Motor neuron (in vitro differentiated cells): ENCODE measurements around the gene BCL2L11. TPM values are rescaled to one million over a fixed set of nuclear protein-coding genes. Genes with fewer than 3 reads are reported as not detected.

Experiments used
- ATAC-seq, 8 experiments: fragments of 200-7000 bp; cut with Tn5 transposase; replicated peaks in 6 of 8; 2 replicates each; pipeline ENCODE4 v1.8.0; 2021; ENCODE audit warnings: mild to moderate bottlenecking in 8 of 8, moderate library complexity in 8 of 8
- H3K27ac ChIP-seq, 2 donors: fragments of 250-450 bp; sonication (Bioruptor Pico); 2 replicates each; pipeline ENCODE4 v1.9.0; 2021; ENCODE audit warnings: antibody characterized with exemption in 2 of 2, mild to moderate bottlenecking in 2 of 2, moderate library complexity in 1 of 2
- H3K4me1 ChIP-seq, 2 donors: fragments of 250-450 bp; sonication (Bioruptor Pico); replicated peaks in 1 of 2; 2 replicates each; pipeline ENCODE4 v1.6.1; 2021; ENCODE audit warnings: antibody characterized with exemption in 2 of 2, mild to moderate bottlenecking in 2 of 2, moderate library complexity in 1 of 2
- H3K4me3 ChIP-seq, 5 donors: fragments of 250-450 bp; sonication (Bioruptor Pico); 2 replicates each; pipeline ENCODE4 v1.9.0; 2021; ENCODE audit warnings: antibody characterized with exemption in 5 of 5, mild to moderate bottlenecking in 5 of 5, moderate library complexity in 4 of 5
- WGBS, 10 experiments: fragments of 450-650 bp; shearing (Covaris generic); methylation state at CpG; one replicate each; pipeline ENCODE4 v1.0.0; 2022; 5-methylcytosine and 5-hydroxymethylcytosine counted together
- in situ Hi-C, 9 experiments: fragments of 400-800 bp; cut with MboI; loops; one replicate each; pipeline ENCODE4 v1.15.0; 2021; ENCODE audit warnings: low sequenced_read_pairs in 9 of 9, low pct_unique_long_range_greater_than_20kb in 2 of 9; ENCODE audit not compliant: unreplicated experiment in 9 of 9
- total RNA-seq, 8 experiments: library from RNA; unstranded; fragments of 300-600 nt; gene quantifications; 2 replicates each; pipeline versions ENCODE4 v1.2.3 to v1.2.4, GENCODE V29; 2022

BCL2L11 gene
- total RNA-seq, 8 experiments from 2014 or later: 2.4 to 13.1 (median 7.3) TPM

DNA sequence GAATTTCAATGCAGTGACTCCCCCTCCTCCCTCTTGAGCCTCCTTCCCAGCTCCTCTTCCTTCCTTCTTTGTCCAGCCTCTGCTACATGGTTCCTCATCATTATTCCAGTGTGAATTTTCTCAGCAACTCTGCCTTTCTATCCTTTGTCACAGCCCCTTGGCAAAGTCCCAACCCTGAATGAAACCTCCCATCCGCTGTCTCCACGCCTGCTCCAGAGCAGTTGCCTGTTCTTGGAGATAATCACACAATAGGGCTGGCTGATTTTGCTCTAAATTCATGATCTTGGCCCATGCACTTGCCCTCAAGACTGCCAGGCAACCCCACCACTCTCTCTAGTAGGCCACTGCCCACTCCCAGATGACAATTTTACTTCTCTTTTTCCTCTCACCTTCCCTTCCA, 61.4 kb downstream of the BCL2L11 start:
- 67 to 100% (median 90%) methylated on average over 1 to 2 of the region's 2 CpGs; no CpG with 5 or more reads in 4 of the 10 experiments for WGBS, 10 experiments
- ATAC-seq: peak in 2 of 8 experiments; percentile 45 to 46
- Histone ChIP-seq H3K27ac (no peak overlapping the region), H3K4me3 (no peak overlapping the region), H3K4me1 (no peaks in the 10 kb centered on the region)
- in situ Hi-C loops: no loop called here

DNA sequence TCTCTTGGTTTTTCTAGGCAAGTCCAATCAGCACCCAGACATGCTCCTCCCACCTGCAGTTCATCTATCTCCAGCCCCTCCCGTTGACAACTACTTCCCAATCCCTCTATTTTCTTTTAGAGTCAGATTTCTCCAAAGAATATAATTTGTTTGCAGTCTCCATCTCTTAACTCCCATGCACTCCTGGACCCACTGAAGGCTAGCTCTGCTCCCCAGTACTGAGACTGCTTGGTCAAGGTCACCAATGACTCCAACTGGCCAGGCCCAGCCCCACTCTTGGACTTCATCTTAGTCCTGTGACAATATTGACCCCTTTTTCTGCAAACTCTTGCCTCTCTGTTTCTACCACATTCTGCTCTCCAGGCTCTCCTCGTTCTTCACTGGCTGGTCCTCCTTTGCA, 62.0 kb downstream of the BCL2L11 start:
- H3K27ac ChIP-seq: no peak overlapping the region
- in situ Hi-C loops: no loop called here
- no peaks in the 10 kb centered on the region for H3K4me1 ChIP-seq
- WGBS, 10 experiments: 18 to 88% (median 50%) methylated on average over 1 to 2 of the region's 2 CpGs; no CpG with 5 or more reads in 2 of the 10 experiments
- no peak overlapping the region for H3K4me3 ChIP-seq
- no peak for ATAC-seq

DNA sequence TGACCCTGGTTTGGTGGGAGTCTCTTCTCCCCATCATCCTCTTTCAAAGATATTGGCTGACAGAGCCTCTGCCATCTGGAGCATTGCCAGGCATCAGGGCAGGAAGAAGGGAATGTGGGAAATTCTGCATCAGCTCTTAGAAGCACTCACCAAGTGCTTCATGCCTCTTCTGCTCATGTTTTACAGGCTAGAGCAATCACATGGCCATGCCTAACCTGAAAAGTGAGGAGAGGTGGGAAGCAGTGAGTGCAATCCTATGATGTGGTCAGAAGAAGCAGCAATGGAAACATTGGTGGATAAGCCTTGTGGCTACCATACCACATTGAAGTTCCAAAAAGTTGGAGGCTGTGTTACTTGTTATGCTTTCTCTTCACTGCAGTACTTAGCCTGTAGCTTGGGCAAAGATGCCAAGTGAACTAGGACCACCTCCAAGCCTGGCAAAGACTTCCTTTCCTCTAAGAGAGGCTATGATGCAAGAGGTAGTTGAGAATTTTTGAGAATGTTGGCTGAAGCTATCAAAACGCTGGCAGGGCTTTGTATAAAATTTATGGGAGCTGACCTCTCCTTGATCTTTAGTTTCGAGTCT, 64.1 kb downstream of the BCL2L11 start:
- WGBS, 10 experiments: 0 to 77% (median 58%) methylated on average over 1 to 2 of the region's 2 CpGs; no CpG with 5 or more reads in 4 of the 10 experiments
- ATAC-seq: no peak
- in situ Hi-C loops: no loop called here
- Histone ChIP-seq H3K4me1 (no peaks in the 10 kb centered on the region), H3K4me3 (no peak overlapping the region), H3K27ac (no peak overlapping the region)

DNA sequence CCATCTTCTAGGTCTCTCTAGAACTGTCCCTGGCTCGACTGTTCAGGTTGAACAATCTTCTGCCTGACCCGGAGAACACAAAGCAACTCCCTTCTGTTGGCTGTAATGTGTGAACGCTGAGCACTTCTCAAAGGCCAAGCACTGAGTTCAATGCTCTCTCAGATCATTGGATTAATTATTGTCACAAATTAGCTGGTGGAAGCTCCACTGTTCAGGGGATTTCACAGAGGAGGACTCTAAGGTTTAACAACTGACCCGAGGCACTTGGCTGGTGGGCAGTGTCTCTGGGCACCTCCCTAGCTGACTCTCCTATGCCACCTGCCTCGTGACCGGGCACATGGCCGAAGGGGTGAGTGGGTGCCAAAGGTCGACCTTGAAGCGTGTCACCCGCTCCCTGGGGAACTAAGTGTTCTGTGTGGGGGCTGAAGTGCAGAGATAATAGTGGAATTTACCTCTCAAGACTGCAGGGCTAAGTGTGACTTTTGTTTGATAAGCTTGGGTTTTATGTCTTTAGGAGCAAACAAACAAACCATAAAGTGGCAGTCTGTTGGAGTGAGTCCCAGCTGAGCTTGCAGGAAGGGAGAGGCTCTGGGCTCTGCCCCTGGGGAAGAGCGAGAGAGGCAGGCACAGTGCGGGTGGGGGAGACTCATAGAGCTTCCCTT, 64.8 kb downstream of the BCL2L11 start:
- 43 to 100% (median 73%) methylated on average over 1 to 6 of the region's 12 CpGs; no CpG with 5 or more reads in 2 of the 10 experiments for WGBS, 10 experiments
- Histone ChIP-seq H3K4me1 (no peaks in the 10 kb centered on the region), H3K27ac (no peak overlapping the region), H3K4me3 (no peak overlapping the region)
- in situ Hi-C loops: no loop called here
- peak in 1 of 8 experiments; percentile 52 for ATAC-seq

DNA sequence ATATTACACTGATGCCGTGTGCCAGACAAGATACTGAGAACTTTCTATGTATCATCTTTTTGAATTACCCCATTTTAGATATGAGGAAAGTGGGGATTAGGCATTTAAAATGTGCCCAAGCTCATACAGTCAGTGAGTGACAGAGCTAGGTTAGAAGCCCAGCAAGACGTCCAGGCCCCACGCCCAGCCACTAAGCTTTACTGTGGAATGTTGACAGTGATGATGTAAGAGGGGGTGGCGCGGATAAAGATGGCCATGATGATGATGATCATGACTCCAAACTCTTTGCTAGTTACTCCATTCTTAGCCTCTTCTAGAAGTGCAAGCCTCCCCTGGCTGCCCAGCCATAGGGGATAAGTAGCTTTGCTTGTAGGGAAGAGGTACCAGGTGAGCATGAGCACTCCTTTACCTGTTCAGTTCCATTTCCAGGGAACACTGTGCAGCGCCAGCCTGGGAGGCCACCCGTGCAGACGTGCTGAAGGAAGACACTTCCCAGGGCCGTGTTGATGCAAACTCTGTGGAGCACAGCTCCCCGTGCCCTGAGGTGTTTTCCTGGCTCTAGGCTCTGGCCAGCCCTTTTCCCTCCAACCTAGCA, 65.5 kb downstream of the BCL2L11 start:
- in situ Hi-C loops: no loop called here
- no peak overlapping the region for H3K27ac ChIP-seq
- H3K4me3 ChIP-seq: no peak overlapping the region
- no peak for ATAC-seq
- no peaks in the 10 kb centered on the region for H3K4me1 ChIP-seq
- 70 to 100% (median 92%) methylated on average over 1 to 6 of the region's 10 CpGs; no CpG with 5 or more reads in 3 of the 10 experiments for WGBS, 10 experiments

DNA sequence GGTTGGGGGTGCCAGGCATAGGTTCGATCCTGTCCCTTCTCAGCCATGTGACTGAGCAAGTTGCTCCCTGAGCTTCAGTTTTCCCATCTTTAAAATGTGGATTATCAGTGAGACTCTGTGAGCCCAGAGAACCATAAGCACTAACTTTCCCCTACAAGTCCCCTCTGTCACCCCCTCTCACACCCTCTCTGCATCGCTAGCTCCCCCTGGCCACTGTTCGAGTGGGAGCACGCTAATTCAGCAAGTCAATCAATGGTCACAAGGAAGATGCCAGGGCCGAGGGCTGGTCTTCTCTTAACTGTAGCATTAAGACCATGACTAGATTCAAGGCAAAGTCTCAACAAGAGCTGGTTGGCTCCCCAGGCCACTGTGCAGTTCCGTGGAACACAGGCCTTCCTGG, 66.2 kb downstream of the BCL2L11 start:
- 61 to 93% (median 87%) methylated on average over 1 to 4 of the region's 6 CpGs; no CpG with 5 or more reads in 6 of the 10 experiments for WGBS, 10 experiments
- Histone ChIP-seq H3K4me1 (no peaks in the 10 kb centered on the region), H3K4me3 (no peak overlapping the region), H3K27ac (no peak overlapping the region)
- ATAC-seq: no peak
- in situ Hi-C loops: no loop called here

DNA sequence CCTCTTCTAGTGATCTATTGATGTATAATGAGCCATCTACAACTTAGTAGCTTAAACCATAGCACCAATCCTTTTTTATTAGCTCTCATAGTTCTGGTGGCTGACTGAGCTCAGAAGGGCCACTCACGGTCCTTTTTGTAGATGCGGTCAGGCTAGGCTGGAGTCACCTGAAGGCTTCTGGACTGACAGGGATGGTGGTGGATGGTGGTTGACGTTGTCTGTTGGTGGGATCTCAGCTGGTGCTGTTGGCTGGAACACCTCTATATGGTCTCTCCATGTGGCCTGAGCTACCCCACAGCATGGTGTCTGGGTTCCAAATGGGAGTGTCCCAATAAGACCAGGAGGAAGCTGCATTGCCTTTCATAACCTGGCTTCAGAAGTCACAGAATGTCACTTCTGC, 68.0 kb downstream of the BCL2L11 start:
- 0 to 100% (median 100%) methylated on average over 1 to 2 of the region's 3 CpGs; no CpG with 5 or more reads in 4 of the 10 experiments for WGBS, 10 experiments
- no peaks in the 10 kb centered on the region for H3K4me1 ChIP-seq
- H3K27ac ChIP-seq: no peak overlapping the region
- in situ Hi-C loops: no loop called here
- ATAC-seq: no peak
- H3K4me3 ChIP-seq: no peak overlapping the region

DNA sequence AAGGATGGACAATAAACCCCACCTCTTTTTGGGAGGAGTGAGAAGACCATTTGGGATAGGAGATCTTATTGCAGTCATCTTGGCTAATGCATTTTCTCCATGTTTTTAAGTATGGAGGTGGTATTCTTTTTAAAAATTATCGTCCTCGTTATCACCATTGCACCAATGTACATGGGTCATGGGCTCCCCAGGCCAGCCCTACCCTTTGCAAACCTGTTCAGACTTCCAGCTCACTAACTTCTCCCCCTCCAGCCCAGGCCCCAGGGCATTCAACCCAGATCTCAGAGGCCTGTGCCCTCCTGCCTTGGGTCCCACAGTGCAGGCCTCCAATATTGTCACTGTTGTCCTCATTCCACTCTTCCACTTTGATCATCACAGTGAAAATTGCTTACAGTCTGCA, 68.4 kb downstream of the BCL2L11 start:
- no peak overlapping the region for H3K4me3 ChIP-seq
- H3K4me1 ChIP-seq: no peaks in the 10 kb centered on the region
- ATAC-seq: no peak
- in situ Hi-C loops: no loop called here
- H3K27ac ChIP-seq: no peak overlapping the region
- 21 to 80% (median 60%) methylated on average over 1 to 2 of the region's 2 CpGs; no CpG with 5 or more reads in 4 of the 10 experiments for WGBS, 10 experiments

DNA sequence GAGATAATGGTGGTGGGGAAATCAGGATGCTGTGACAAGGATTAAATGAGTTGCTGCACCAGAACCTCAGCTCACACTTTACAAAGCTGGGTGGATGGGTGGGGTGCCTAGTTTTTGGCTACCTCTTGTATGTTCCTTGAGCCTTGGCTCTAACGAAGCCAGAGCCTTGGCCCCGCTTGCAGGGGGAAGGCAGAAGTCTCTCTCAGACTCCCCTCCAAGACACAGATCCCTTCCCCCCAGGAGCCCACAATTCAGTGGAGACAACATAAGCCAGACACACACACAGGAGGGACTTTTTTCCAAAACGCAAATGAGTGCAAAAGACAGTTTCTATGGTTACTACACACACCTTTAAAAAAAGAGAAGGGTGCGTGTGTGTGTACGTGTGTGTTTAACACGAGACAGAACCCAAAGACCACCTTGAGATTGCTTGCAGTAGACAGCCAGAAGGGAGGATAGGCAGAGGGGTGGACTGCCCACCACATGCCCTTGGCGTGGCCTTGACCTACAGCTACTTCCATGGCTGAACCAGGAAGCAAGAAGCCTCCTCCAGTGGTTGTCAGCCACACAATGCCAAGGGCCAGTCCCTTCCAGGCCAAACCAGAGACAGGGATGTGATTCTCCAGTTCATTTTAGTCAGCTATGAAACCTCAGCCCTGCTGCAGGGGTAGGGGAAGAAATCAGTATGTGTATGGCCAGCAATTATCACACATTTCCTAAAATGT, 70.3 kb downstream of the BCL2L11 start:
- no peak for ATAC-seq
- WGBS, 10 experiments: 33 to 100% (median 86%) methylated on average over 1 to 7 of the region's 7 CpGs; no CpG with 5 or more reads in 3 of the 10 experiments
- no peak overlapping the region for H3K27ac ChIP-seq
- in situ Hi-C loops: no loop called here
- no peak overlapping the region for H3K4me3 ChIP-seq
- no peaks in the 10 kb centered on the region for H3K4me1 ChIP-seq

DNA sequence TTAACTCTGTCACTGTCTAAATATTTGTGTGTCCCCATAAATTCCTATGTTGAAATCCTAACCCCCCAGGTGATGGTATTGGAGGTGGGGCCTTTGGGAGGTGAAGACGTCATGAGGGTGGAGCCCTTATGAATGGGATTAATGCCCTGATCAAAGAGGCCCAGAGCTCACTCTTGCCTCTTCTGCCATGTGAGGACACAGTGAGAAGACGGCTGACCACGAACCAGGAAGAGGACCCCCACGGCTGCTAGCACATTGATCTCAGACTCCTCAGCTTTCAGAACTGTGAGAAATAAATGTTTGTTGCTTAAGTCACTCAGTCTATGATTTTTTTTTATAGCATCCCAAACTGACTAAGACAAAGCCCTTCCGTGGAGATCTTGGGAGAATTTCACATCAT, 71.2 kb downstream of the BCL2L11 start:
- ATAC-seq: no peak
- 65 to 96% (median 85%) methylated on average over 1 to 4 of the region's 5 CpGs; no CpG with 5 or more reads in 5 of the 10 experiments for WGBS, 10 experiments

DNA sequence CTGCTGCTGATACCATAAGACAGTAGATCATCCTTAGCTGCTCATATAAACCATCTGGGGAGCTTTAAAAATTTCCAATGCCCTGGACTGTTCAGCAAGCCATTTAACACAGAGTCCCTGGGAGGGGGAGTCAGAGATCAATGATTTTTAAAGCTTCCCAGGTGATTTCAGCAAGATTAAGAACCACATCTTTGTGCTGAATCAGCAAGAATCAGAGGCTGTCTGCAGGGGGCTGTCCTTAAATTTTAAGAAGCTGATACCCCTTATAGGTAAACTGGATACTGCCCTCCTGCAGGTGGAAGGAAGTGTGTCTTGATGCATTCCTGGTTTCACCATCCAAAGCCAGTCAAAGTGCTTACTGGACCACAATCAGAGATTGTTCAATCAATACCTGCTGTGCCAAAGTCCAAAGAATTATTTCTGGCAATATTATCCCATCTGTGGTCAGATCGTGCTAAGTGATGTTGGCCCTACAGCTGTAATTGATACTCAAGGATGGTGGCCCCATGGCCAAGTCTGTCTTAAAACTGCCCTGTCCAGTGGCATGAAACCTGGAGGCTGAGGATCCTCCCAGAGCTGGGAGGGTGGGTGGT, 72.2 kb downstream of the BCL2L11 start:
- in situ Hi-C loops: no loop called here
- no peak overlapping the region for H3K4me3 ChIP-seq
- no CpG with 5 or more reads among the region's 1 CpG for WGBS, 10 experiments
- H3K4me1 ChIP-seq: no peaks in the 10 kb centered on the region
- no peak for ATAC-seq
- H3K27ac ChIP-seq: no peak overlapping the region

More for the DNA sequence above, 71.2 kb downstream of the BCL2L11 start:
- in situ Hi-C loops: no loop called here
- Histone ChIP-seq H3K4me1 (no peaks in the 10 kb centered on the region), H3K4me3 (no peak overlapping the region), H3K27ac (no peak overlapping the region)

DNA sequence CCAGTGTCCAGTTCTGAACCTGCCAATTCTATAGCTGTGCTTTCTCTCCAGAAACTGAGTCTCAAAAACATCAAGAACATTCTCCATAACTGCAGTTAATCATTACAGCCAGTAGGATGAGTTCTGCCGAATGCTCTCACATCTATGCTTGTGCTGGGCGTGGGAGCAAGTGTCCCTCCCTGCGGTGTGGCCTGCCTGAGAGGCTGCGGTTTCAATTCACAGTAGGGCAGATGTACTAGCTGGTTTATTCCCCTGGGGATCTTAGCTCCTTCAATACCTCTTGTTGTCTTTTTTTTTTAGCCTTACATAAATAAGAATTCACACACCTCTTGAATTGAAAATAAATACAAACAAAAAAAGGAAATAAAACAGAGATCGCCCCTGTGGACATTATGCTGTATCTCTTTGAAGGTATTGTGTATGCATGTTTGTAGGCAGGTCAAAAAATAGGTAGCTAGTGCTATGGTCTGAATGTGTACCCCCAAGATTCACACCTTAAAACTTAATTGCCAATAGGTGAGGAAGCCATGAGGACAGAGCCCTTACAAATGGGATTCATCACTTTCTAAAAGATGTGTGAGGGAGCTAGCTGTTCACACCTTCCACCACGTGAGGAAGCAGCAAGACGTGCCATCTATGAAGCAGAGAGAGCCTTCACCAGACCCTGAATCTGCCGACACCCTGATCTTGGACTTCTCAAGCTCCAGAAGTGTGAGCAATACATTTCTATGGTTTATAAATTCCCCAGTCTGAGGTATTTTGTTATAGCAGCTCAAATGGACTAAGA, 74.3 kb downstream of the BCL2L11 start:
- Histone ChIP-seq H3K27ac (no peak overlapping the region), H3K4me1 (no peaks in the 10 kb centered on the region), H3K4me3 (no peak overlapping the region)
- 43 to 92% (median 72%) methylated on average over 2 to 7 of the region's 8 CpGs; no CpG with 5 or more reads in 3 of the 10 experiments for WGBS, 10 experiments
- in situ Hi-C loops: no loop called here
- peak in 3 of 8 experiments; percentile 36 to 100 (median 76) for ATAC-seq
